ENCODE results near the gene G2E3. TPM values are rescaled to one million over a fixed set of nuclear protein-coding genes. Genes with fewer than 3 reads are reported as not detected.
"Not testable (repeated sequence)": the region's sequence is repeated elsewhere in the genome, so short reads cannot be mapped to it uniquely, and the experiment has no call there.

G2E3 gene
- total and polyA plus RNA-seq, 8 donors: 16.8 to 39.4 (median 32.4) TPM

GRCh38 chr14:30638926-30639325, 80.0 kb downstream of the G2E3 start:
- intact Hi-C loops (cut with DNase I): no loop called here
- Histone ChIP-seq H3K4me1 (peaks cover 0 to 16% of the 10 kb centered on the region in 2 donors), H3K27me3 (no peaks in the 10 kb centered on the region), H3K36me3 (peaks cover 0 to 68% of the 10 kb centered on the region in 2 donors), H3K9me3 (no peaks in the 10 kb centered on the region), H3K4me3 (no peak overlapping the region), H3K27ac (no peak overlapping the region)
- ATAC-seq (no peak), DNase-seq (peak in 1 of 4 donors; percentile 30)
- no peak for TF ChIP-seq CTCF (IDR thresholded peaks at IDR 0.05)

DNA sequence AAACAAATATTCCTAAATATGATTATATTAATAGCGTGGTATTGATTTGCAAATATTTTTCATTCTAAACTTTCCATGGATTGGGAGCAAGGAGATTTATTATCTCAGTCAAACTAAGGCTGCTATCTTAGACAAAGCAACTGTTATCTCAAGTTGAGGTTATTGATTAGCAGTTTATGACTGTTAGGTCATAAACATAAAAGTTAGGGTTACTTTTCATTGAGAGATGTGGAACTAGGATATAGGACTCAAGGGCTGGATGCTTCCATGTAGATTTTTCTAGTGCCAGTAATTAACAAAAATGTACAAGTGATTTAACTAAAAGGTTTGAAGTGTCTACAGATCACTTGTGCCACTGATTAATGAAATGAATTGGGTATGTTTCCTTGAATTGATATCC, 82.2 kb downstream of the G2E3 start:
- no peak overlapping the region for H3K27ac ChIP-seq
- peaks cover 0 to 15% of the 10 kb centered on the region in 2 donors for H3K9me3 ChIP-seq
- no peak for TF ChIP-seq CTCF (IDR thresholded peaks at IDR 0.05)
- H3K36me3 ChIP-seq: peaks cover 0 to 69% of the 10 kb centered on the region in 2 donors
- H3K27me3 ChIP-seq: no peaks in the 10 kb centered on the region
- intact Hi-C loops (cut with DNase I): no loop called here
- H3K4me3 ChIP-seq: no peak overlapping the region
- H3K4me1 ChIP-seq: peaks cover 0 to 16% of the 10 kb centered on the region in 2 donors
- DNase-seq (no peak), ATAC-seq (no peak)

- peaks cover 0 to 78% of the 10 kb centered on the region in 2 donors for H3K36me3 ChIP-seq
- not testable (repeated sequence) for ATAC-seq
Observed at GRCh38 chr14:30644462-30644861, 85.5 kb downstream of the G2E3 start.

DNA sequence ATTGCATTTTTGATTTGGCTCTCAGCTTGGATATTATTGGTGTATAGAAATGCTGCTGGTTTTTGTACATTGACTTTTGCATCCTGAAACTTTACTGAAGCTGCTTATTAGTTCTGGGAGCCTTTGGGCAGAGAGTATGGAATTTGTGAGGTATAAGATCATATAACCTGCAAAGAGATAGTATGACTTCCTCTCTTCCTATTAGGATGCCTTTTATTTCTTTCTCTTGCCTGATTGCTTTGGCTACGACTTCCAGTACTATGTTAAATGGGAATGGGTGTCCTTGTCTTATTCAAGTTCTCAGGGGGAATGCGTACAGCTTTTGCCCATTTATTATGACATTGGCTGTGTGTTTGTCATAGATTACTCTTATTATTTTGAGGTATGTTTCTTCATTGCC, 86.6 kb downstream of the G2E3 start:
- Histone ChIP-seq H3K4me3 (no peak overlapping the region), H3K9me3 (peaks cover 0 to 15% of the 10 kb centered on the region in 2 donors), H3K4me1 (no peaks in the 10 kb centered on the region), H3K27ac (no peak overlapping the region), H3K27me3 (no peaks in the 10 kb centered on the region), H3K36me3 (peaks cover 0 to 90% of the 10 kb centered on the region in 2 donors)
- DNase-seq: no peak
- no peak for ATAC-seq
- intact Hi-C loops (cut with DNase I): no loop called here
- TF ChIP-seq CTCF (IDR thresholded peaks at IDR 0.05): no peak

More at GRCh38 chr14:30644462-30644861, 85.5 kb downstream of the G2E3 start:
- H3K27ac ChIP-seq; DNase-seq; H3K4me3 ChIP-seq; intact Hi-C loops (cut with DNase I); H3K27me3 ChIP-seq; H3K4me1 ChIP-seq: not testable (repeated sequence)
- H3K9me3 ChIP-seq: peaks cover 0 to 15% of the 10 kb centered on the region in 2 donors

DNA sequence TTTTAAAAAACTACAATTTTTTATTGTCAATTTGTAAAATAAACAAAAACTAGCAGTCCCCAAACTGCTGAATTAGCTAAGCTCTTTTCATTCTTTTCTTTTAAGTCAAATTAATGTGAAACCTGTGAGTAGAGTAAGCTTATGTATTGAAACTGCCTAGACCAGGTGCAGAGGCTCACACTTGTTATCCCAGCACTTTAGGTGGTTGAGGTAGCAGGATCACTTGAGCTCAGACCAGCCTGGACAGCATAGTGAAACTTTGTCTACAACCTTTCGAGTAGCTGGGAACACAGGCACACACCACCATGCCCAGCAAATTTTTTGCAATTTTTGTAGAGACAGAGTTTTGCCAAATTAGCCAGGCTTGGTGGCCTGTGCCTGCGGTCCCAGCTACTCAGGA, 89.5 kb downstream of the G2E3 start:
- Histone ChIP-seq H3K27ac (no peak overlapping the region), H3K27me3 (no peaks in the 10 kb centered on the region), H3K36me3 (peaks cover 0 to 94% of the 10 kb centered on the region in 2 donors), H3K4me3 (no peak overlapping the region), H3K9me3 (peaks cover 0 to 15% of the 10 kb centered on the region in 2 donors), H3K4me1 (no peaks in the 10 kb centered on the region)
- TF ChIP-seq CTCF (IDR thresholded peaks at IDR 0.05): no peak
- DNase-seq (no peak), ATAC-seq (no peak)
- intact Hi-C loops (cut with DNase I): no loop called here

GRCh38 chr14:30651937-30652336, 93.0 kb downstream of the G2E3 start:
- TF ChIP-seq CTCF (IDR thresholded peaks at IDR 0.05): no peak
- H3K27ac ChIP-seq: no peak overlapping the region
- peaks cover 0 to 87% of the 10 kb centered on the region in 2 donors for H3K36me3 ChIP-seq
- intact Hi-C loops (cut with DNase I): loop anchor here in 1 of 2 donors (10.0 kb wide), 1 partner anchor 253 kb away; no protein-coding TSS in a partner anchor
- H3K4me1 ChIP-seq: peaks cover 0 to 6% of the 10 kb centered on the region in 2 donors
- no peak for ATAC-seq
- no peaks in the 10 kb centered on the region for H3K27me3 ChIP-seq
- DNase-seq: no peak
- no peaks in the 10 kb centered on the region for H3K9me3 ChIP-seq
- H3K4me3 ChIP-seq: no peak overlapping the region
